Measurements from ENCODE around the gene EPC2.

Gene EPC2

DNA sequence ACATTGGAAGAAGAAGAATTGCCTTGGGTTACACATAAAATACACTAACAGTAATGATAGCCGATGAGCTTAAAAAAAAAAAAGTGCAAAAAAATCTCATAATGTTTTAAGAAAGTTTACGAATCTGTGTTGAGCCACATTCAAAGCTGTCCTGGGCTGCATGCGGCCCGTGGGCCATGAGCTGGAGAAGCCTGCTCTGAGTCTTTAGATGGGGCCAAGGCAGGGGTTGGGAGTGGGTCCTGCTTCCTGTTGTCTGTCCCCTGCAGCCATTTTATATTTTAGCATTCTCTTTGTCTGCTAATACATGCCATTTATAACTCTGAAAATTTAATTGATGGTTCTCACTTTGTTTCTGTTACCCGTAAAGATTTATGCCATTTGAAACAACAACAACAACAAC is 93.2 kb downstream of the EPC2 start:
- H3K4me3 ChIP-seq (ENCODE audit: control insufficient read depth, low read depth, low read length): no peak overlapping the region
- TF ChIP-seq, protein P1, sequence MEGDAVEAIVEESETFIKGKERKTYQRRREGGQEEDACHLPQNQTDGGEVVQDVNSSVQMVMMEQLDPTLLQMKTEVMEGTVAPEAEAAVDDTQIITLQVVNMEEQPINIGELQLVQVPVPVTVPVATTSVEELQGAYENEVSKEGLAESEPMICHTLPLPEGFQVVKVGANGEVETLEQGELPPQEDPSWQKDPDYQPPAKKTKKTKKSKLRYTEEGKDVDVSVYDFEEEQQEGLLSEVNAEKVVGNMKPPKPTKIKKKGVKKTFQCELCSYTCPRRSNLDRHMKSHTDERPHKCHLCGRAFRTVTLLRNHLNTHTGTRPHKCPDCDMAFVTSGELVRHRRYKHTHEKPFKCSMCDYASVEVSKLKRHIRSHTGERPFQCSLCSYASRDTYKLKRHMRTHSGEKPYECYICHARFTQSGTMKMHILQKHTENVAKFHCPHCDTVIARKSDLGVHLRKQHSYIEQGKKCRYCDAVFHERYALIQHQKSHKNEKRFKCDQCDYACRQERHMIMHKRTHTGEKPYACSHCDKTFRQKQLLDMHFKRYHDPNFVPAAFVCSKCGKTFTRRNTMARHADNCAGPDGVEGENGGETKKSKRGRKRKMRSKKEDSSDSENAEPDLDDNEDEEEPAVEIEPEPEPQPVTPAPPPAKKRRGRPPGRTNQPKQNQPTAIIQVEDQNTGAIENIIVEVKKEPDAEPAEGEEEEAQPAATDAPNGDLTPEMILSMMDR (IDR thresholded peaks at IDR 0.05; ENCODE audit: control insufficient read depth, insufficient read depth, low read depth, low read length, missing control alignments): no peak
- no peak for DNase-seq (ENCODE audit: low read depth)

DNA sequence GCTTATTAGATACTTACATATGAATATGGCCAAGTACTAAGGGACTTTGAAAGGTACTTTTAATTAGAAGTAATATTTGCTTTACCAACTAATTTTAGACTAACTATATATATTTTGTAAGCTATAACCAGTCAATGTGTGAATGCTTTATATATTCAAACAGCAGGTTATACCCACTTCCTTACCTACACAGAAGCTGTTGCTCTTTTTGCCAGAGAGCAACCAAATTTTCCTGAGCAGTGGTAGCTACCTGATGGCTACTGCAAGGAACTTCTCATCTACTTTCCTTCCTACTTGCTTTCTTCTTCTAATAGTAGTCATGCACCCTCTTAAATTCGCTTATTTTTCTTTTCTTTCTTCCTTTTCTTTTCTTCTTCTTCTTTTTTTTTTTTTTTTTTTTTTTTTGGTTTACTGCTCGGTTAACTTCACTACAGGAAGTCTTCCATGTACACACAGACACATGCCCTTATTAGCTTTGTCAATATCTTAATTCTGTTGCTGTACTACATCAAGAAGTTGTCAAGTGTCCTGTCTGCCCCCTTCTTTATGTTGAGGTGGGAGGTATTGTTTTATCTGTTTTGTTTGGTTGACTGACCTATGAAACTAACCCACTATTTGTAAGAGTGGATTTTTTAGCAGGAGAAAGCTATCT is 95.0 kb downstream of the EPC2 start:
- DNase-seq (ENCODE audit: low read depth): no peak
- TF ChIP-seq, protein P1 (IDR thresholded peaks at IDR 0.05; ENCODE audit: control insufficient read depth, insufficient read depth, low read depth, low read length, missing control alignments): no peak
- no peak overlapping the region for H3K4me3 ChIP-seq (ENCODE audit: control insufficient read depth, low read depth, low read length)

DNA sequence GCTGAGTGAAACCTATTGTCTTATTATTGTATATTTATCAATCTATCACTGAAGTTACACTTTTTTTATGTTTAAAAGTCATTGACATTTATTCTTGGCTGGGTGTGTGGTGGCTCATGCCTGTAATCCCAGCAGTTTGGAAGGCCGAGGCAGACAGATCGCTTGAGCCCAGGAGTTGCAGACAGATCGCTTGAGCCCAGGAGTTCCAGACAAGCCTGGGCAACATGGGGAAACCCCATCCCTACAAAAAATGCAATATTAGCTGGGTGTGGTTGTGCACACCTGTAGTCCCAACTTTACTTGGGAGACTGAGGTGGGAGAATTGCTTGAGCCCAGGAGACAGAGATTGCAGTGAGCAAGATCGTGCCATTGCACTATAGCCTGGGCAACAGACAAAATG is 97.8 kb downstream of the EPC2 start:
- no peak overlapping the region for H3K4me3 ChIP-seq (ENCODE audit: control insufficient read depth, low read depth, low read length)
- no peak for DNase-seq (ENCODE audit: low read depth)
- TF ChIP-seq, protein P1 (IDR thresholded peaks at IDR 0.05; ENCODE audit: control insufficient read depth, insufficient read depth, low read depth, low read length, missing control alignments): no peak

DNA sequence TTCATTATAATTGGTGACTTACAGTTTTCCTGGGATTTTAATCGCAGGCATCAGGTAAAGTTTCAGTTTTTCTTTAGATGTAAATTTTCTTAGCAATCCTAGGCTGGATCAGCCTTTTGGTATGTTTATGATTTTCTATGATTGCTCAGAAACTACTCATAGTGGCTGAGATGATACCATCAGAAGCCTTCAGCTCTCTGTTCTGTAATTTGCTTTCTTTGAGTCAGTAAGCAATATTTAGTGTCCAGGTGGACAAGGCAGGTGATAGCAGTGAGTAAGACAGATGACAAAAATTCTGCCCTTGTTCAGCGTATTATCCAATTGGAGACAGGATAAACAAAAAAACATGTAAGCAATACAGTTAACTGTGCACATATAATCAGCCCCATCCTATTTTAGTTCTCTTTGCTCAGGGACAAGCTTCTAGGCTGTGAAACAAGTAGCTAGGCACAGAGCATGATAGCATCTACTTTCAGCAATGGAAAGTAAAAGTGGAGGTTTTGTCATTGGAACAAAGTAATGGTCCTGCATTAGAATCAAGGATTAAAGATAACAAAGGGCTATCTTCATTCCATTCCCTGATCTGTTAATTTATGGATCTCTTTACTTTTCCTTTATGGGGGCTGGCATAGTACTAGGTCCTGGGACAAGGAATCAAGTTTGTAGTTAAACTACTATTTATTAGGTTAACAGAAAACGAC is 100.8 kb downstream of the EPC2 start:
- no peak overlapping the region for H3K4me3 ChIP-seq (ENCODE audit: control insufficient read depth, low read depth, low read length)
- DNase-seq (ENCODE audit: low read depth): no peak
- TF ChIP-seq, protein P1 (IDR thresholded peaks at IDR 0.05; ENCODE audit: control insufficient read depth, insufficient read depth, low read depth, low read length, missing control alignments): no peak

DNA sequence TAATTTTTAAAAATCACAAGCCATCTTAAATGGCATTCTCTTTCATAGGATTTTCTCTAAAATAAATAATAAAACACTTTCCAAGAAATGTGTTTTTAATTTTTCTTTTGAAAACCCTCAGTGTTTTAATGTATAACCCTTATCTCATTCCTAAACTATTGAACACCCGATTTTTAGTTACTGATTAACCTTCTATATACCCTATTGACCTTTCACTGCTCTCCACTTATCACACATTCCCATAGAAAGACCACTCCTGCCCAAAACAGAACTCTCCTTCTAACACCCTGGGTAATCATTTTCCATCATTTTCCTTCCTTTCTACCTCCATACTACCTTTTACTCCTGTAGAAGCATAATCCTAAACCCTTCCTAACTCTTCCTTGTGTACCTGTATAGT is 102.4 kb downstream of the EPC2 start:
- no peak for DNase-seq (ENCODE audit: low read depth)
- no peak overlapping the region for H3K4me3 ChIP-seq (ENCODE audit: control insufficient read depth, low read depth, low read length)
- TF ChIP-seq, protein P1 (IDR thresholded peaks at IDR 0.05; ENCODE audit: control insufficient read depth, insufficient read depth, low read depth, low read length, missing control alignments): no peak

DNA sequence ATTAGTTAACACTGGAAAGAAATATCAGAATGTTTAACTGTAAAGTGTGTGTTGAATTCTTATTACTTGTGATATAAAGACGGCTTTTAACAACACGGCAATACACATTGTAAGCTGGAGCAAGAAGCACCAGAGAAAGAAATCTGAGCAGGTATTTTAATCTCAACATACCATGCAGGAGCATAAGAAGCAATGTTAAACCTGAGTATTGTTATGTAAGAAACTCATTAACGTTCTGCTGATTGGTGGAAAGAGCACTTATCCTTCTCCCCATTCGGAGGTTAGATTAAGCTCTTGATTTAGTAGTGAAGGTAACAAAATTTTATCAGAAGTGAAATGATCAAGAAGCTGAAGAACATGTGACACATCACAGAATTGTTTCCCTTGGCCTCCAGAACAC is 107.4 kb downstream of the EPC2 start:
- no peak for DNase-seq (ENCODE audit: low read depth)
- TF ChIP-seq, protein P1 (IDR thresholded peaks at IDR 0.05; ENCODE audit: control insufficient read depth, insufficient read depth, low read depth, low read length, missing control alignments): no peak
- no peak overlapping the region for H3K4me3 ChIP-seq (ENCODE audit: control insufficient read depth, low read depth, low read length)
